ENCODE data around the gene VTI1A.
"Not testable (repeated sequence)": the region's sequence is repeated elsewhere in the genome, so short reads cannot be mapped to it uniquely, and the experiment has no call there.

The VTI1A gene

GRCh38 chr10:112728118-112728883, 281.3 kb downstream of the VTI1A start:
- DNase-seq: no peak

- no peak for DNase-seq
These were observed 282.0 kb downstream of the VTI1A start for GRCh38 chr10:112728997-112729396.

- DNase-seq: not testable (repeated sequence)
These were observed 284.4 kb downstream of the VTI1A start for GRCh38 chr10:112731450-112731849.

GRCh38 chr10:112732277-112732921, 285.4 kb downstream of the VTI1A start:
- no peak for DNase-seq

GRCh38 chr10:112735041-112735695, 288.2 kb downstream of the VTI1A start:
- DNase-seq: no peak

- DNase-seq: no peak
These were observed 291.9 kb downstream of the VTI1A start for GRCh38 chr10:112738606-112739591.

- DNase-seq: no peak
These were observed 292.8 kb downstream of the VTI1A start for GRCh38 chr10:112739592-112740353.

GRCh38 chr10:112741830-112742402, 294.9 kb downstream of the VTI1A start:
- DNase-seq: no peak

- no peak for DNase-seq
These were observed 297.4 kb downstream of the VTI1A start for GRCh38 chr10:112744181-112745096.

GRCh38 chr10:112746329-112746728, 299.3 kb downstream of the VTI1A start:
- no peak for DNase-seq

GRCh38 chr10:112750427-112751167, 303.6 kb downstream of the VTI1A start:
- no peak for DNase-seq

GRCh38 chr10:112751651-112752050, 304.6 kb downstream of the VTI1A start:
- no peak for DNase-seq

GRCh38 chr10:112752288-112752687, 305.3 kb downstream of the VTI1A start:
- no peak for DNase-seq

GRCh38 chr10:112753961-112754411, 307.0 kb downstream of the VTI1A start:
- no peak for DNase-seq

- DNase-seq: no peak
These were observed 308.6 kb downstream of the VTI1A start for GRCh38 chr10:112755446-112756234.

- no peak for DNase-seq
These were observed 309.2 kb downstream of the VTI1A start for GRCh38 chr10:112756235-112756527.

GRCh38 chr10:112758961-112759360, 311.9 kb downstream of the VTI1A start:
- DNase-seq: no peak

GRCh38 chr10:112759496-112759895, 312.5 kb downstream of the VTI1A start:
- no peak for DNase-seq

GRCh38 chr10:112761256-112761655, 314.2 kb downstream of the VTI1A start:
- DNase-seq: no peak
